SU-DHL-6 (cell line): ENCODE data around the gene ABCA4.

Experiments used
- H2AFZ ChIP-seq: fragments of 200-600 bp; sonication (generic); 2 replicates; pipeline ENCODE4 v1.6.1; 2014; ENCODE audit warnings: low read depth, mild to moderate bottlenecking, moderate library complexity, mixed read lengths, antibody characterized with exemption, low read length; ENCODE audit not compliant: severe bottlenecking
- H3F3A ChIP-seq: fragments of 200-600 bp; shearing (Covaris generic); 2 replicates; pipeline ENCODE4 v1.6.0; 2016; ENCODE audit warnings: antibody characterized with exemption, mild to moderate bottlenecking; ENCODE audit not compliant: insufficient read depth
- H3K27ac ChIP-seq: fragments of 200-600 bp; sonication (generic); 2 replicates; pipeline ENCODE4 v1.5.1; 2016; ENCODE audit warnings: low read depth, mild to moderate bottlenecking, low read length, moderate library complexity, mixed read lengths
- H3K27me3 ChIP-seq: fragments of 200-600 bp; sonication (generic), shearing (Covaris generic); 2 replicates; pipeline ENCODE4 v1.6.0; 2014; ENCODE audit warnings: mild to moderate bottlenecking, low read length
- H3K36me3 ChIP-seq: fragments of 200-600 bp; sonication (generic); 2 replicates; pipeline ENCODE4 v1.6.1; 2014; ENCODE audit warnings: mild to moderate bottlenecking, low read length, mixed read lengths
- H3K4me2 ChIP-seq: fragments of 300-600, 200-600 bp; shearing (Covaris generic), sonication (generic); 2 replicates; pipeline ENCODE4 v1.6.0; 2014; ENCODE audit warnings: low read length, low read depth, mild to moderate bottlenecking; ENCODE audit not compliant: poor library complexity, severe bottlenecking
- H3K4me3 ChIP-seq: fragments of 200-600 bp; sonication (generic); 2 replicates; pipeline ENCODE4 v1.5.1; 2014; ENCODE audit warnings: antibody characterized with exemption, low read length, mild to moderate bottlenecking, mixed read lengths; ENCODE audit not compliant: insufficient read depth, poor library complexity, severe bottlenecking
- H3K79me2 ChIP-seq: fragments of 200-600 bp; sonication (generic); 2 replicates; pipeline ENCODE4 v1.6.1; 2014; ENCODE audit warnings: mild to moderate bottlenecking, low read length, moderate library complexity; ENCODE audit not compliant: insufficient read depth
- H3K9ac ChIP-seq: fragments of 200-600 bp; sonication (generic); 2 replicates; pipeline ENCODE4 v1.7.0; 2014; ENCODE audit warnings: mild to moderate bottlenecking, low read length
- H3K9me2 ChIP-seq: fragments of 200-600 bp; sonication (generic); replicated peaks from 2 replicates; pipeline ENCODE4 v1.6.1; 2014; ENCODE audit warnings: low read length; ENCODE audit not compliant: insufficient read depth
- H3K9me3 ChIP-seq: fragments of 200-600 bp; sonication (generic); 2 replicates; pipeline ENCODE4 v1.6.1; 2014; ENCODE audit warnings: low read length, mixed read lengths; ENCODE audit not compliant: insufficient read depth
- H4K20me1 ChIP-seq: fragments of 200-600 bp; sonication (generic); 2 replicates; pipeline ENCODE4 v1.6.1; 2014; ENCODE audit warnings: low read depth, mild to moderate bottlenecking, antibody characterized with exemption, low read length, moderate library complexity, mixed read lengths
- CTCF ChIP-seq: fragments of 200-600 bp; sonication (generic); IDR thresholded peaks from one replicate; pipeline ENCODE4 v1.5.1; 2017; ENCODE audit warnings: antibody characterized with exemption, mild to moderate bottlenecking, low read length, moderate library complexity; ENCODE audit not compliant: insufficient read depth, poor library complexity, severe bottlenecking
- EZH2phosphoT487 ChIP-seq: fragments of 200-600 bp; sonication (generic), shearing (Covaris generic); conservative IDR thresholded peaks from 2 replicates; pipeline ENCODE4 v1.6.1; 2018; ENCODE audit warnings: mild to moderate bottlenecking, antibody characterized with exemption, low read length, moderate library complexity, mixed read lengths

The ABCA4 gene

GRCh38 chr1:94002046-94002787 is 118.7 kb downstream of the ABCA4 start:
- no peaks in the 10 kb centered on the region for H3K36me3 ChIP-seq
- H4K20me1 ChIP-seq, result no peaks in the 10 kb centered on the region
- no peaks in the 10 kb centered on the region for H3K79me2 ChIP-seq
- H2AFZ ChIP-seq, result no peak overlapping the region
- H3K4me2 ChIP-seq, result no peak overlapping the region
- no peak overlapping the region for H3K4me3 ChIP-seq
- H3K27me3 ChIP-seq, result no peaks in the 10 kb centered on the region
- no peak for TF ChIP-seq CTCF
- no peak for TF ChIP-seq EZH2phosphoT487
- H3K9ac ChIP-seq, result no peak overlapping the region
- H3K27ac ChIP-seq, result no peak overlapping the region
- H3K9me3 ChIP-seq, result no peaks in the 10 kb centered on the region
- no peaks in the 10 kb centered on the region for H3F3A ChIP-seq
- no peaks in the 10 kb centered on the region for H3K9me2 ChIP-seq

GRCh38 chr1:94001397-94002045 is 119.4 kb downstream of the ABCA4 start:
- no peak overlapping the region for H3K4me3 ChIP-seq
- H2AFZ ChIP-seq, result no peak overlapping the region
- H3K79me2 ChIP-seq, result no peaks in the 10 kb centered on the region
- H3K27me3 ChIP-seq, result no peaks in the 10 kb centered on the region
- H3K4me2 ChIP-seq, result no peak overlapping the region
- H3K9ac ChIP-seq, result no peak overlapping the region
- H4K20me1 ChIP-seq, result no peaks in the 10 kb centered on the region
- TF ChIP-seq CTCF (no peak), EZH2phosphoT487 (no peak)
- no peaks in the 10 kb centered on the region for H3F3A ChIP-seq
- no peak overlapping the region for H3K27ac ChIP-seq
- H3K9me2 ChIP-seq, result no peaks in the 10 kb centered on the region
- no peaks in the 10 kb centered on the region for H3K36me3 ChIP-seq
- H3K9me3 ChIP-seq, result no peaks in the 10 kb centered on the region

GRCh38 chr1:94000510-94001282 is 120.3 kb downstream of the ABCA4 start:
- H3K9me2 ChIP-seq, result no peaks in the 10 kb centered on the region
- no peak overlapping the region for H2AFZ ChIP-seq
- TF ChIP-seq CTCF (no peak), EZH2phosphoT487 (no peak)
- H3K79me2 ChIP-seq, result no peaks in the 10 kb centered on the region
- H3K9me3 ChIP-seq, result no peaks in the 10 kb centered on the region
- H4K20me1 ChIP-seq, result no peaks in the 10 kb centered on the region
- no peaks in the 10 kb centered on the region for H3F3A ChIP-seq
- no peak overlapping the region for H3K27ac ChIP-seq
- no peak overlapping the region for H3K9ac ChIP-seq
- H3K4me2 ChIP-seq, result no peak overlapping the region
- no peaks in the 10 kb centered on the region for H3K36me3 ChIP-seq
- no peaks in the 10 kb centered on the region for H3K27me3 ChIP-seq
- no peak overlapping the region for H3K4me3 ChIP-seq
